Fibroblast of lung (primary cell): ENCODE measurements around the gene ST6GALNAC3. TPM values are rescaled to one million over a fixed set of nuclear protein-coding genes. Genes with fewer than 3 reads are reported as not detected.

ENCODE experiments used
- DNase-seq, 2 donors: peaks; one replicate each; pipeline versions ENCODE4 v3.0.0 to v3.0.0-alpha.2; 2010; ENCODE audit warnings: low read depth in 2 of 2
- H2AFZ ChIP-seq: 2 replicates; pipeline ENCODE4 v1.5.1; 2012; ENCODE audit warnings: low read length, control low read depth, inconsistent platforms
- H3K27ac ChIP-seq: 2 replicates; pipeline ENCODE4 v1.5.1; 2011; ENCODE audit warnings: low read length, control low read depth; ENCODE audit not compliant: insufficient read depth
- H3K27me3 ChIP-seq: 2 replicates; pipeline ENCODE4 v1.5.1; 2011; ENCODE audit warnings: mild to moderate bottlenecking, low read length; ENCODE audit not compliant: control insufficient read depth, insufficient read depth
- H3K36me3 ChIP-seq: 2 replicates; pipeline ENCODE4 v1.5.1; 2011; ENCODE audit warnings: low read length; ENCODE audit not compliant: control insufficient read depth, insufficient read depth
- H3K4me1 ChIP-seq: 2 replicates; pipeline ENCODE4 v1.5.1; 2011; ENCODE audit warnings: low read length; ENCODE audit not compliant: control insufficient read depth, insufficient read depth; ENCODE audit errors: extremely low read depth
- H3K4me2 ChIP-seq: 2 replicates; pipeline ENCODE4 v1.5.1; 2011; ENCODE audit warnings: low read length, control low read depth; ENCODE audit not compliant: insufficient read depth; ENCODE audit errors: extremely low read depth
- H3K4me3 ChIP-seq, 4 experiments: fragments of 200-600 bp in 1 of 4; sonication (generic) in 1 of 4; replicated peaks in 1 of 4; 2 replicates each; pipeline ENCODE4 v1.5.1; 2011 to 2016; ENCODE audit warnings: low read length in 4 of 4, low read depth in 3 of 4, mild to moderate bottlenecking in 3 of 4, control low read depth in 2 of 4, inconsistent platforms in 1 of 4, mixed read lengths in 1 of 4; ENCODE audit not compliant: insufficient read depth in 1 of 4; ENCODE audit errors: control extremely low read depth in 1 of 4
- H3K79me2 ChIP-seq: 2 replicates; pipeline ENCODE4 v1.5.1; 2012; ENCODE audit warnings: mild to moderate bottlenecking, low read length, inconsistent platforms; ENCODE audit not compliant: control insufficient read depth, insufficient read depth
- H3K9ac ChIP-seq: 2 replicates; pipeline ENCODE4 v1.5.1; 2011; ENCODE audit warnings: mild to moderate bottlenecking, low read length, control low read depth; ENCODE audit not compliant: insufficient read depth
- H3K9me3 ChIP-seq: 2 replicates; pipeline ENCODE4 v1.5.1; 2012; ENCODE audit warnings: low read depth, low read length; ENCODE audit not compliant: control insufficient read depth, insufficient read depth
- H4K20me1 ChIP-seq: 2 replicates; pipeline ENCODE4 v1.5.1; 2011; ENCODE audit warnings: low read length; ENCODE audit not compliant: control insufficient read depth, insufficient read depth; ENCODE audit errors: extremely low read depth
- CTCF ChIP-seq, 2 donors: IDR thresholded peaks in 1 of 2; conservative IDR thresholded peaks in 1 of 2; 1 replicate in 1 of 2; 2 replicates in 1 of 2; pipeline ENCODE4 v1.5.1; 2011 to 2012; ENCODE audit warnings: low read length in 2 of 2, control low read depth in 1 of 2, inconsistent platforms in 1 of 2, low read depth in 1 of 2, mild to moderate bottlenecking in 1 of 2
- EZH2 ChIP-seq: IDR thresholded peaks from 2 replicates; pipeline ENCODE4 v1.5.1; 2012; ENCODE audit warnings: low read length, control low read depth, mild to moderate bottlenecking; ENCODE audit errors: missing control alignments
- polyA plus RNA-seq, 2 donors: library from polyadenylated mRNA; depleted of rRNA in 1 of 2; stranded (reverse) in 1 of 2; unstranded in 1 of 2; fragments of >200 nt; gene quantifications; 2 replicates each; pipeline ENCODE4 v1.2.1, GENCODE V29; 2011 to 2012; ENCODE audit warnings: missing spikeins in 1 of 2
- total RNA-seq: library from RNA; depleted of rRNA; stranded (reverse); fragments of >200 nt; gene quantifications from 2 replicates; pipeline ENCODE4 v1.2.1, GENCODE V29; 2014

Gene ST6GALNAC3
- total and polyA plus RNA-seq, 2 donors (not counting 1 experiment from before 2014, with no cell fraction given): 0.34 to 0.66 TPM

DNA sequence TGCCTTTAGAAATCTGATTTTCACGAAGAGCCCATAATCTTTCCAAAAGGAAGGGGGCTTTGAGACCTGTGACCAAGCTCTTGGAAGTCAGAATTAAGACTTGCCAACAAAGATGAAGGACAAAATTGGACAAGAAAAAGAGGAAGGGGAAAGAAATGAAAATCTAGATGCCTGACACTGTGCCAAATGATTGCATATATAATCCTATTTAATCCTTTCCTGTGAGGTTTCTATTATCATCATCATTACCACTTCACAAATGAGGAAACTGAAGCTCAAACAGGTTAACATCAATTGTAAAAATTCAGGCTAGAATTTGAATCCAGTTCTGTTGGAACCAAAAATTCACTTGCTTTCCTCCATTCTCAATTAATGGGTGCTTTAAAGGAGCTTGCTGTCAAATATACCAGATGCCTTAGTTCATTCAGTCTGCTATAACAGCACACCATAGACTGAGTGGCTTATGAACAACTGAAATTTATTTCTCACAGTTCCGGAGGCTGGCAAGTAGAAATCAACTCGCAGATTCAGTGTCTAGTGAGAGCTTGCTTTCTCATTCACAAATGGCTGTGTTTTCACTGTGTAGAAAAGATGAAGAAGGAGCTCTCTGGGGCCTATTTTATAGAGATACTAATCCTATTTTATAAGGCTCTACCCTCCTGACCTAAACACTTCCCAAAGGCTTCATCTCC is 595.2 kb downstream of the ST6GALNAC3 start:
- no peak for TF ChIP-seq CTCF (conservative IDR thresholded peaks at IDR 0.05 in 1 of 2, IDR thresholded peaks at IDR 0.05 in 1 of 2; ENCODE audit: low read depth in 1 of 2, low read length in 2 of 2)
- Histone ChIP-seq H3K9ac (no peak overlapping the region), H3K4me1 (no peaks in the 10 kb centered on the region), H3K27ac (no peak overlapping the region), H3K79me2 (no peaks in the 10 kb centered on the region), H3K4me2 (no peak overlapping the region), H3K36me3 (no peaks in the 10 kb centered on the region), H3K9me3 (no peaks in the 10 kb centered on the region), H2AFZ (no peak overlapping the region), H4K20me1 (no peaks in the 10 kb centered on the region), H3K27me3 (no peaks in the 10 kb centered on the region), H3K4me3 (no peak overlapping the region)
- DNase-seq: no peak

GRCh38 chr1:76674689-76675210 is 600.2 kb downstream of the ST6GALNAC3 start:
- Histone ChIP-seq H3K9me3 (no peaks in the 10 kb centered on the region), H3K9ac (no peak overlapping the region), H3K4me2 (no peak overlapping the region), H2AFZ (no peak overlapping the region), H3K36me3 (no peaks in the 10 kb centered on the region), H3K27me3 (no peaks in the 10 kb centered on the region), H4K20me1 (no peaks in the 10 kb centered on the region), H3K27ac (no peak overlapping the region), H3K4me1 (no peaks in the 10 kb centered on the region), H3K79me2 (no peaks in the 10 kb centered on the region), H3K4me3 (no peak overlapping the region)
- TF ChIP-seq CTCF (conservative IDR thresholded peaks at IDR 0.05 in 1 of 2, IDR thresholded peaks at IDR 0.05 in 1 of 2; ENCODE audit: low read depth in 1 of 2, low read length in 2 of 2): no peak
- no peak for TF ChIP-seq EZH2
- no peak for DNase-seq

DNA sequence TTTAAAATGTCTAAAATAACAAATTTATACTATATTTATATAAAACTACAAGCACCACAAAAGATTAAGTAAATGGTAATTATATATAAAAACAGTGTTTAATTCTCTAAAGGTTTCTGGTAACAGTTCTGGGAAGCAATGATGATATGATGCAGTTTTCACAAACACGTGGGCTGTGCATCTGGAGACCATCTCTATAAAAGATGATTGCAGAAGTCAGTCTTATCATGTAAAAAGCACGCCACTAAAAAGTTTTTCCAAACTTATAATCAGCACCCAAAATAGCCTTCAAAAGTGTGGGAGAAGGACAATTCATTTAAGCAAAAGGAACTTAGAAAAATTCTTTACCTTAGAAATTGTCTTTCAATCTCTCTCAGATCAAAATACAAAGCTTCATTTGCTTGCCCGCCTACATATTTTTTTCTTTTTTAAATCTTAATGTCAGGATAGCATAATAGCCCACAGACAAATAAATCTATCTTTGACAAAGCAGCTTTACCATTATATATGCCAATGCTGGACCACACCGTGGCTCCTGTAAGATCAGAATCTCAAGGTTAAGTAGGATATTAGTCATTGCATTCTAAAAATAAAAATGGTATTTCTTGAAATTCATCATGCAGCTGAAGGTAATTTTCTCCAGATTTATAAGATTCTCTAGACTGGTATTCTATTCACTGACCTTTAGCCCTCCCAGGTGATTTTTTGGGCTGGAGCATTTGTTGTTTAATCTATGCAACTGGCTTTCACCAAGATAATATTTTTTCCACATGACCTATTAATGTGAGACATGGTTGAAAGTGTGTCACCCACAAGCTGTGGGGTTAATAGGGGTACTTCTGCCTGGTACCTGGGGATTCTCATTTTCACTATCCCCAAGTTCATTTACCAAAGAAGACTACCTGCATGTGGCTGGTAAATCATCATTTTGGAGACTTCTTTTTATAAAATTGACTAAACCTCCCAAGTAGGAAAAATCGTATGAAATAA is 603.2 kb downstream of the ST6GALNAC3 start:
- no peaks in the 10 kb centered on the region for H3K79me2 ChIP-seq
- H3K27me3 ChIP-seq: no peaks in the 10 kb centered on the region
- H4K20me1 ChIP-seq: no peaks in the 10 kb centered on the region
- H3K4me2 ChIP-seq: no peak overlapping the region
- no peak overlapping the region for H3K4me3 ChIP-seq
- H3K36me3 ChIP-seq: no peaks in the 10 kb centered on the region
- H3K4me1 ChIP-seq: no peaks in the 10 kb centered on the region
- H3K9ac ChIP-seq: no peak overlapping the region
- no peak overlapping the region for H3K27ac ChIP-seq
- TF ChIP-seq EZH2 (no peak), CTCF (conservative IDR thresholded peaks at IDR 0.05 in 1 of 2, IDR thresholded peaks at IDR 0.05 in 1 of 2; ENCODE audit: low read depth in 1 of 2, low read length in 2 of 2) (no peak)
- H2AFZ ChIP-seq: no peak overlapping the region
- DNase-seq: no peak
- H3K9me3 ChIP-seq: no peaks in the 10 kb centered on the region
